HG02610 (cell line): ENCODE data around the gene FAAP20.
A peak's percentile ranks its signal among the peaks of the same experiment; 100 is the strongest.

Experiments used
- ATAC-seq: cut with Tn5 transposase; IDR thresholded peaks from one replicate; pipeline ENCODE4 v1.9.1; 2021; ENCODE audit warnings: mild to moderate bottlenecking, moderate library complexity; ENCODE audit not compliant: unreplicated experiment

Gene FAAP20

DNA sequence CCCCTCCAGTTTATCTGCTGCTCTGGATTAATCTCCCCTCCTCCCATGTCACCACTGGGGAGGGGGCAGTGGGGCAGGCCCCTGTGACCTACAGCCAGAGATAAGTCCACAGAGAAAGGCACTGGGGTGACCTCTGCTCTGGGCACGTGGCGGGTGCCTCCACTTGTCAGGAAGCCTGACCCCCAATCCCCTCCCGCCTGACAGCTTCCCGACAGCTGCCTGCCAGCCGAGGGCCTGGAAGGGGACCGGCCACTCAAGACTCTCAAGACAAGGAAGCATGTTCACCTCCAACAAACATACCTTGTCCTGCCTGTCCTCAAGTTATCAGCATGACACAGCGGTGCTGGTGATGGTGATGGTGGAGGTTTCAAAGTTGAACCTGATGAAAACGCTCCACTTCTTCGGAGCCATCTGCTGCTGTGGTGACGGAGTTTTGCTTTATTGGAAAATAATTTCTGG lies 3.2 kb upstream of the FAAP20 start:
- ATAC-seq = no peak

DNA sequence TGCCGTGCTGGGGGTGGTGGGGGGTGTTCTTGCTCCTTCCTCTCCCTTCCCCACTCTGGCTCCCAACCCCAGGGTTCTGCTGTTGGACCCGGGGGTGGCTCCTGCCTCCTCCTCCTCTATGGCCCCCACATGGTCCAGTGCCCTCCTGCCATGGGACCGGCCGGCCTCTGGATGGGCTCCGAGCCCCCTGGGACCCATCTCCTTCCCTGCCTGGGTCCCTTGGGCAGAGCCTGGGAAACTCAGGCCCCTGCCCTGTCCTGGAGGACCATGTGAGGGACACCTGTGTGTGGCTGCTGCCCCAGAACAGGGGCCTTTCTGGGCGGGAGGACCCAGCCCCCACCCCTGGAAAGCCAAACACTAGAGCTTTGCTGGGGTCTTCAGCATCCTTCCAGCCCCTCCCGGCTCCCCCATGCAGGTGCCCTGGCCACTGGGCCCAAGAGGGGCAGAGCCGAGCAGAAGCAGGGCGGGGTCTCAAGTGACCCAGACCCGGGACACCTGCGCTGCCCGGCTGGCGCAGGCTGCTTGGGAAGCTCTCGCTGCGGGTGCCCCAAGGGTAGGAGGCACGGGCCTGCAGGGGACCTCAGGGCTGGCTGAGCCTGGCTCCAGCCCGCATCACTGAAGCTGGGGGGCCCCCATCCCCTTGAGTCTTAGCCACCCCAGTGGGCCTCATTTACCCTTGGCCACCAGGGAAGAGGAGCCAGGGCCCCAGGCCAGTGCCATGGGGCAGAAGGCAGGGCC lies 2.5 kb upstream of the FAAP20 start:
- ATAC-seq = no peak

GRCh38 chr1:2195785-2196184 lies 1.2 kb upstream of the FAAP20 start:
- ATAC-seq = no peak

DNA sequence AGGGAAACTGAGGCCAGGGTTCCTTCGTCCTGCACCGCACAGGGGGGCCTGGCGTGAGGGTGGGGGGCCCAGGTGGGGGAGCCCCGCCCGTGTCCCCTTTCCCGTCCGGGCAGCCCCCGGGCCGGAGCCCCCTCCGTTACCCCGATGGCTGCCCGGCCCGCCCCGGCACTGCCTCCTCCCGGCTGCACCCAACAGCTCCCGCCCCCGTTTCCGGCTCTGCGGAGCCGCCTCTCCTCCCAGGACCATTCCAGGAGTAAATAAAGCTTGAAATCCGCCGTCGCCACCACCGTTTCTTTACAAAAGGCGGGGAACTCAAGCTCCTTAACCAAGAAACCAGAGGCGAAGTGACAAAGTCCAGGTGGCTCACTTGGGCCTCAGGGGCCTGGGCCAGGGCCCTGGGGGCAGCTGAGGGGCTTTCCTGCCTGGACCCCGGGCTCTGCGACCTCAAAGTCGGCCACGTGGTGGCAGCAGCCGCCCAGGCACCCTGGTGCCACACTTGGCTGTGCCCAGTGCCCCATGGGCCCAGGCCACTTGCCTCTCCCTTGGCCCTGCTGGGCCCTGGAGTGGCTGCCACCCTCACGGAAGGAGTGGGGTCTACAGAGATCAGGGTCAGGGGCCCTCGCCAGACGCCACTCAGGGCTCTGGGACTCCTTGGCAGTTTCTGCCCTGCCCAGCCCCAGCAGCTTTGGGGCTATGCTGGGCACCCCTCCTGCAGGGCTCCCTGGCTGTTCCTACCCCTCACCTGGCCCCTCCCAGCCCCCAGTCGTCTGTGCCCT lies 514 bp upstream of the FAAP20 start:
- ATAC-seq = peak; percentile 50

GRCh38 chr1:2193514-2194281 lies 874 bp downstream of the FAAP20 start:
- no peak for ATAC-seq

GRCh38 chr1:2192031-2192995 lies 2.3 kb downstream of the FAAP20 start:
- no peak for ATAC-seq

DNA sequence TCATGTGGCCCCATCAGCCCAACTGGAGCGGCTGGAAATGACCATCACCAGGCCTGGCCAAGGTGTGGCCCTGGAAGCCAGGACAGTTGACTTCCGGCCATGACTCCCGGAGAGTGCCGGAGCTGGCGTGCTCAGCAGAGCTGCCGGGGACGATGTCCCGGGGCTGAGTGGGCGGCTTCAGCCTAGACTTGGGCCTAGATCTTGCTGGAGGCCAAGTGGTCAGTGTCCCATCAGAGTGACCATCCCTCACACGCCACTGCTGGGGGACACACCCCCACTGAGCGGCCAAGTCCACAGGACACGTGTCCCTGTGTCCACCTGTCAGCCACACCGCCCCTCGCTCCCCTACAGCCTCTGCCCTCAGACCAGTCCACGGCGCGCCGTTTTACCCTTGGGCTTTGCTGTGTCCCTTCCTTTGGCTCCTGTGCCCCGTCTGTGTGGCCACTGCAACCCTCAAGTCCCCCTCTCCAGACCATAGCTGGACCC lies 4.0 kb downstream of the FAAP20 start:
- ATAC-seq = no peak

- no peak for ATAC-seq
Measured at GRCh38 chr1:2189459-2190425, 4.8 kb downstream of the FAAP20 start.

DNA sequence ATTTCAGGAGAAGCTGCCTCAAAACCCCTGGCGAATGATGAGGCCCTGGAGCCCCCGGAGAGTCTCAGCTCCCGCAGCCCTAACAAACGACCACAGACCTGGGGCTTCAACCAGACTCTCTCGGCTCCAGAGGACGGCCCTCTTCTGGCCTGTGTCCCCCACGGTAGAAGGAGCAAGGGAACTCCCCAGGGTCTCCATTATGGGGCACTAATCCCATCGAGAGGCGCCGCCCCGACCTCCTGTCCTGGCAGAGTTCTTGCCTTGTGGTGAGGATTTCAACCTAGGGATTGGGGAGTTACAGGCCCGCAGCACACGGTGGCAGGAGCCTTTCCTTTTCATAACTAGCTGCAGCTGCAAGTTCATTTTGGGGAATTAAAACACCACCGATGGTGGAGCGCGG lies 6.2 kb downstream of the FAAP20 start:
- ATAC-seq = no peak

- no peak for ATAC-seq
Measured at GRCh38 chr1:2187619-2188018, 7.0 kb downstream of the FAAP20 start.

DNA sequence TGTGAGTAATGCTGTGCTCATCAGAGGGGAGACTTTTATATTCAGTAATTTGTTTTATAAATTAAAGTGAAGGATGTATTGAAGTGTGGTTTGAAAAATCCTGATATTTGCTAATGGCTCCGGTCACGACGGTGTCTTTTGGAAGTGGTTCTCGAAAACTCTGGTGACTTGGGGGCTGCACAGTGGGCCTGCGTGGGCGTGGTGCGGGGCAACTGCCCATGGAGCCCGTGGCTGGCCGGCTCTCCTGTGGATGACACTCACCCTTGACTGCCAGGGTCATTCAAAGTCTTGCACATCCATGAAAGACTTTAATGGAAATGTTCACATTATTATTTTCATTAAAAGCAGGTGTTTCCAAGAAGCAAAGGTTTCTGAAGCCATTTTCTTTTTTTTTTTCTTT lies 7.7 kb downstream of the FAAP20 start:
- no peak for ATAC-seq

GRCh38 chr1:2185880-2186855 lies 8.4 kb downstream of the FAAP20 start:
- ATAC-seq = no peak

DNA sequence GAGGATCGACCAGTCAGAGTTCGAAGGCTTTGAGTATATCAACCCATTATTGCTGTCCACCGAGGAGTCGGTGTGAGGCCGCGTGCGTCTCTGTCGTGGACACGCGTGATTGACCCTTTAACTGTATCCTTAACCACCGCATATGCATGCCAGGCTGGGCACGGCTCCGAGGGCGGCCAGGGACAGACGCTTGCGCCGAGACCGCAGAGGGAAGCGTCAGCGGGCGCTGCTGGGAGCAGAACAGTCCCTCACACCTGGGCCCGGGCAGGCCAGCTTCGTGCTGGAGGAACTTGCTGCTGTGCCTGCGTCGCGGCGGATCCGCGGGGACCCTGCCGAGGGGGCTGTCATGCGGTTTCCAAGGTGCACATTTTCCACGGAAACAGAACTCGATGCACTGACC lies 9.6 kb downstream of the FAAP20 start:
- no peak for ATAC-seq

DNA sequence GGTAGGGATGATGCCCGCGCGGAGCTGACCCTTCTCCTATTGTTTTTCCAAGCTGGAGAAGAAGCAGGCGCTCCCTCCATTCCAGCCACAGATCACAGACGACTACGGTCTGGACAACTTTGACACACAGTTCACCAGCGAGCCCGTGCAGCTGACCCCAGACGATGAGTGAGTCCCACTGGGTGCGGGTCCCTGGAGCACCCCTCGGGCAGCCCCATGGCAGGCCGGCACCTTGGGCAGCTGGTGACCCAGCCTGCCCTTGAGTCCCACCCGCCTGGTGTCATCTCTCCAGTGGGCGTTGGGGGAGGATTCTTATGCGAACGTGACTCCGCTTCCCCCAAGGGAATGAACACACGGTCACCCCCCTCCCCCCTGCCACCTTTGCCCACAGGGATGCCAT lies 10.0 kb downstream of the FAAP20 start:
- no peak for ATAC-seq

DNA sequence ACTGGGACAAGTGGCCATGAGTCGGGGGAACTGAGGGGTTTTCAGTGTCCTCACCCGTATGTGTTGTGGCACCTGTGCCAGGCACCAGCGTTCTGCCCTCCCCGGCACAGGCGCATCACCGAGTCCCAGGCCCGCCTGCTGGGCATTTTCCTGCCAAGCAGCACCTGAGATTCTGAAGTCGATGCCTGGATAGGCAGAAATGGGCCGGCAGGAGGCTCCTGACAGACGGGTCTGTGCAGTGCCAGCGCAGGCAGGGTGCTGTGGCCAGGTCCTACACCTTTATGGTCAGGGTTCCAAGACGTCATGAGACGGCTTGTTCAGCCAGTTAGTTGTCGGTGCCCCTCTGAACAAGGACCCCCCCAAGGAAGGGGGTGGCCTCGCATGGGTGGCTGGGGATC lies 10.6 kb downstream of the FAAP20 start:
- no peak for ATAC-seq

DNA sequence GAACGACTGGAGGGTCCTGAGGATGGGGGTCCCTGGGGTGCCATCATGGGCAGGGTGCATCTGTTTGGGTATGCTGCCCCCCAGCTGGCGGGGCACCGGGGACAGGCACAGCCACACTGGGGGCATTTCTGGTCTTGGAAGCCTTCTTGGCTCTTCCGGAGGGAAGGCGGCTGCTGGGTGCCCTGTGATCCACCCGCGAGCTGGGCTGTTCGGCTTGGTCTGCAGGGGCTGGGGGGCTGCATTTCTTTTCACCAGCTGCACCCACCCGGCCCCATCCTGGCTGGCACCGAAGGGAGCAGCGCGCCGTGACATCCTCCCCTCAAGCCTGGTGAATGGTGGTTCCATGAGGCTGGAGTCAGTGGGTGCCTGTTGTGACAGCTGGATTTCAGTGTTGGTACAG lies 12.2 kb downstream of the FAAP20 start:
- ATAC-seq = no peak

GRCh38 chr1:2181752-2182151 lies 12.8 kb downstream of the FAAP20 start:
- no peak for ATAC-seq

DNA sequence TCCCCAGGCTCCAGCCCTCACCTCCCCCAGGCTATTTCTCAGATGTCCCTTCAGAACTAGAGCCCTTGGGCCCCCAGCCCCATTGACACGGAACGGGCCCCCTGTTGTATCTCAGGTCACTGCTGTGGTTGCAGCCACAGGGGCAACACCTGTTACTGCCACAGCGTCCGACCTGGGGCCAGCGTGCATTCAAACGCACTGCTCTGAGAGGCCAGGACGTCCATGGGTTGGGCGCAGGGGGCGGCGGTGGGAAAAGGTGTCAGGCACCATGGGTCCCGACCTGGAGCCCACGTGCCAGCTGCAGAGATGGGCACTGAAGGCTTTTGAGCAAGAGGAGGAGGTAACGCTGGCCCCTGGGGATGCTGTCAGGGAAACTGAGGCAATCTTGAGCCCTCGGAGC lies 13.3 kb downstream of the FAAP20 start:
- no peak for ATAC-seq
